ENCODE results near the gene SH3BP1.

DNA sequence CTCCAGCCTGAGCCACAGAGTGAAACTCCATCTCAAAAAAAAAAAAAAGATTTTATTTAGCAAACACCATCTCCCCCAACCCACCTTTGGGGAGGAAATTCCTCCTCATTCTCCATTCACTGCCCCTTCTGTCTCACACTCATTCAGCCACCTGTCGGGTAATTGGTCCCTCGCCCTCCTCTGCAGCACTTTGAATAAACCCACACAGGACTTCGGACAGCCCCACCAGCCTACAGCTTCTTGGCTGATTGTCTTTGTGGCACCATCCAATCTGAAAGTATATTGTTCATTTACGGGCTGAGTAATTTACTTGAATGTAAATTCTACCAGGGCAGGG, 38.3 kb upstream of the SH3BP1 start:
- TF ChIP-seq, protein P1, sequence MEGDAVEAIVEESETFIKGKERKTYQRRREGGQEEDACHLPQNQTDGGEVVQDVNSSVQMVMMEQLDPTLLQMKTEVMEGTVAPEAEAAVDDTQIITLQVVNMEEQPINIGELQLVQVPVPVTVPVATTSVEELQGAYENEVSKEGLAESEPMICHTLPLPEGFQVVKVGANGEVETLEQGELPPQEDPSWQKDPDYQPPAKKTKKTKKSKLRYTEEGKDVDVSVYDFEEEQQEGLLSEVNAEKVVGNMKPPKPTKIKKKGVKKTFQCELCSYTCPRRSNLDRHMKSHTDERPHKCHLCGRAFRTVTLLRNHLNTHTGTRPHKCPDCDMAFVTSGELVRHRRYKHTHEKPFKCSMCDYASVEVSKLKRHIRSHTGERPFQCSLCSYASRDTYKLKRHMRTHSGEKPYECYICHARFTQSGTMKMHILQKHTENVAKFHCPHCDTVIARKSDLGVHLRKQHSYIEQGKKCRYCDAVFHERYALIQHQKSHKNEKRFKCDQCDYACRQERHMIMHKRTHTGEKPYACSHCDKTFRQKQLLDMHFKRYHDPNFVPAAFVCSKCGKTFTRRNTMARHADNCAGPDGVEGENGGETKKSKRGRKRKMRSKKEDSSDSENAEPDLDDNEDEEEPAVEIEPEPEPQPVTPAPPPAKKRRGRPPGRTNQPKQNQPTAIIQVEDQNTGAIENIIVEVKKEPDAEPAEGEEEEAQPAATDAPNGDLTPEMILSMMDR (IDR thresholded peaks at IDR 0.05; ENCODE audit: low read depth, low read length, poor library complexity, severe bottlenecking), result no peak
- no peak for TF ChIP-seq EZH2phosphoT487 (IDR thresholded peaks at IDR 0.05; ENCODE audit: borderline replicate concordance, low read length)
